ENCODE results near the gene PURA. TPM values are rescaled to one million over a fixed set of nuclear protein-coding genes. Genes with fewer than 3 reads are reported as not detected.

The PURA gene
- total RNA-seq, 5 donors from 2014 or later (not counting 1 experiment from before 2014, with no cell fraction given): 10.8 to 28.1 (median 25.3) TPM

DNA sequence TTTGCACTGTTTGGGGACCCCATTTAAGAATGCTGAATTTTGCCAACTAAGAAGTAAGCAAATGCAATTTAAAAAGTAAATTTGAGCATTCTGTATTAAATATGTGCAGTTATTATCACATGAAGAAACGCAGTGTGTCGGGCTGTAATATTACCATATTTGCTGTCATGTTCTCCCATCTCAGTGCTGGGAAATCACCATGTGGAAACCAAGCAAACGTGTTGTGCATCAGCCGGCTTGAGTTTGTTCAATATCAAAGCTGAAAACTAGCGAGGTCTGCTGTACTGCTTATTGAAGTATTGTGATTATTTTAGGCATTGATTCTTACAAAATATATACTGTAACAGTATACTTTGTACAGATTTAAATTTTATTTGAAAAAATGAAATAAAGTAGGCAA, 14.5 kb downstream of the PURA start:
- Mint-ChIP-seq H3K27ac (no peak overlapping the region), H3K4me1 (peaks cover 43 to 62% (median 50%) of the 10 kb centered on the region in 3 donors)
- POLR2A ChIA-PET: no interaction called here

GRCh38 chr5:140130949-140131733, 17.2 kb downstream of the PURA start:
- H3K4me1 Mint-ChIP-seq: peaks cover 52 to 62% (median 59%) of the 10 kb centered on the region in 3 donors
- ChIA-PET POLR2A (no interaction called here), CTCF (interaction anchor here (0.6 to 1.3 kb wide), 5 partner anchors 9 to 70 kb away, joined by 3 to 5 read pairs (median 4); no protein-coding TSS in a partner anchor)
- Histone ChIP-seq H3K4me1 (ENCODE audit: control insufficient read depth in 1 of 2, extremely low read depth in 1 of 2, insufficient read depth in 2 of 2, low read length in 2 of 2) (peaks cover 11 to 12% of the 10 kb centered on the region in 2 experiments), H3K9me3 (no peaks in the 10 kb centered on the region), H3K27ac (ENCODE audit: low read length) (no peak overlapping the region), H3K36me3 (ENCODE audit: control insufficient read depth in 2 of 2, extremely low read depth in 1 of 2, insufficient read depth in 1 of 2, low read length in 1 of 2) (no peaks in the 10 kb centered on the region), H3K4me3 (ENCODE audit: control insufficient read depth in 1 of 2, extremely low read depth in 1 of 2, low read length in 1 of 2) (no peak overlapping the region), H3K27me3 (replicated peaks in 1 of 2; ENCODE audit: control insufficient read depth in 2 of 2, extremely low read depth in 1 of 2, insufficient read depth in 2 of 2, low read length in 1 of 2) (no peaks in the 10 kb centered on the region)
- no peaks in the 10 kb centered on the region for H3K27me3 Mint-ChIP-seq
- no peaks in the 10 kb centered on the region for H3K9me3 Mint-ChIP-seq
- no peaks in the 10 kb centered on the region for H3K36me3 Mint-ChIP-seq
- peak in 1 of 4 experiments; percentile 43 for ATAC-seq (replicated peaks in 1 of 4)
- H3K27ac Mint-ChIP-seq: no peak overlapping the region
- 73% methylated on average over 5 of the region's 5 CpGs for WGBS (ENCODE audit: insufficient coverage)
- DNase-seq: no peak
- H3K4me3 Mint-ChIP-seq: no peak overlapping the region

More for the DNA sequence above, 14.5 kb downstream of the PURA start:
- WGBS (ENCODE audit: insufficient coverage): no CpG with 5 or more reads among the region's 5 CpGs
- Histone ChIP-seq H3K4me3 (ENCODE audit: control insufficient read depth in 1 of 2, extremely low read depth in 1 of 2, low read length in 1 of 2) (no peak overlapping the region), H3K9me3 (no peaks in the 10 kb centered on the region), H3K27me3 (replicated peaks in 1 of 2; ENCODE audit: control insufficient read depth in 2 of 2, extremely low read depth in 1 of 2, insufficient read depth in 2 of 2, low read length in 1 of 2) (no peaks in the 10 kb centered on the region), H3K27ac (ENCODE audit: low read length) (no peak overlapping the region), H3K36me3 (ENCODE audit: control insufficient read depth in 2 of 2, extremely low read depth in 1 of 2, insufficient read depth in 1 of 2, low read length in 1 of 2) (no peaks in the 10 kb centered on the region), H3K4me1 (ENCODE audit: control insufficient read depth in 1 of 2, extremely low read depth in 1 of 2, insufficient read depth in 2 of 2, low read length in 2 of 2) (peaks cover 11 to 12% of the 10 kb centered on the region in 2 experiments)
- ATAC-seq (replicated peaks in 1 of 4) (no peak), DNase-seq (no peak)
- Mint-ChIP-seq H3K4me3 (no peak overlapping the region), H3K36me3 (no peaks in the 10 kb centered on the region), H3K9me3 (no peaks in the 10 kb centered on the region), H3K27me3 (no peaks in the 10 kb centered on the region)
- CTCF ChIA-PET: no interaction called here

DNA sequence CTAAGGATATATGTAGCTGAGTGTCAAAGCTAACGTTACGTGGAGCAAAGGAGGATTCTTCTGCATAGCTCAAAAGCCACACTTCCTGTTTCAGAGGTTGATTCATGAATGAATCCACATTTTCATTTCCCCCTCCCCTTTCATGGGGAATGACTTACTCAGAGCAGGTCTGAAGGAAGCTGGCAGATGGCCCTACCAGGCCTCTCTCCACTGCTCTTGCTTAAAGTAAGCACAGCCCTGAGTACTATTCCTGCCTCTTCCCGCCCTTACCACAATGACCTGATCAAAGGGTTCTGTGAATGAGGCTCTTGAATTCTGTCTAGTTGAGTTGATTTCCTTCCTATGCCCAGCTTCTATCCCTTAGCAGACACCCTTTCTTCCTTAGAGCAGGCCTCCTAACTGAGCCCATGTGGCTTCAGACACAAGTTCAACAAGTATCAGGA, 18.1 kb downstream of the PURA start:
- ChIA-PET POLR2A (no interaction called here), CTCF (interaction anchor here (0.6 to 1.7 kb wide), 6 partner anchors 10 to 70 kb away, joined by 3 to 5 read pairs (median 4); no protein-coding TSS in a partner anchor)
- H3K9me3 Mint-ChIP-seq: no peaks in the 10 kb centered on the region
- H3K36me3 Mint-ChIP-seq: no peaks in the 10 kb centered on the region
- no CpG with 5 or more reads among the region's 3 CpGs for WGBS (ENCODE audit: insufficient coverage)
- Histone ChIP-seq H3K27ac (ENCODE audit: low read length) (no peak overlapping the region), H3K36me3 (ENCODE audit: control insufficient read depth in 2 of 2, extremely low read depth in 1 of 2, insufficient read depth in 1 of 2, low read length in 1 of 2) (no peaks in the 10 kb centered on the region), H3K4me1 (ENCODE audit: control insufficient read depth in 1 of 2, extremely low read depth in 1 of 2, insufficient read depth in 2 of 2, low read length in 2 of 2) (peaks cover 11 to 12% of the 10 kb centered on the region in 2 experiments), H3K4me3 (ENCODE audit: control insufficient read depth in 1 of 2, extremely low read depth in 1 of 2, low read length in 1 of 2) (no peak overlapping the region), H3K9me3 (no peaks in the 10 kb centered on the region), H3K27me3 (replicated peaks in 1 of 2; ENCODE audit: control insufficient read depth in 2 of 2, extremely low read depth in 1 of 2, insufficient read depth in 2 of 2, low read length in 1 of 2) (no peaks in the 10 kb centered on the region)
- peak overlapping the region in 1 of 3 donors; percentile 36 for H3K4me3 Mint-ChIP-seq
- H3K27me3 Mint-ChIP-seq: no peaks in the 10 kb centered on the region
- ATAC-seq (replicated peaks in 1 of 4): peak; percentile 34 to 77 (median 66)
- peak overlapping the region in 1 of 2 donors; percentile 1 for H3K27ac Mint-ChIP-seq
- H3K4me1 Mint-ChIP-seq: peaks cover 51 to 57% (median 56%) of the 10 kb centered on the region in 3 donors
- no peak for DNase-seq

DNA sequence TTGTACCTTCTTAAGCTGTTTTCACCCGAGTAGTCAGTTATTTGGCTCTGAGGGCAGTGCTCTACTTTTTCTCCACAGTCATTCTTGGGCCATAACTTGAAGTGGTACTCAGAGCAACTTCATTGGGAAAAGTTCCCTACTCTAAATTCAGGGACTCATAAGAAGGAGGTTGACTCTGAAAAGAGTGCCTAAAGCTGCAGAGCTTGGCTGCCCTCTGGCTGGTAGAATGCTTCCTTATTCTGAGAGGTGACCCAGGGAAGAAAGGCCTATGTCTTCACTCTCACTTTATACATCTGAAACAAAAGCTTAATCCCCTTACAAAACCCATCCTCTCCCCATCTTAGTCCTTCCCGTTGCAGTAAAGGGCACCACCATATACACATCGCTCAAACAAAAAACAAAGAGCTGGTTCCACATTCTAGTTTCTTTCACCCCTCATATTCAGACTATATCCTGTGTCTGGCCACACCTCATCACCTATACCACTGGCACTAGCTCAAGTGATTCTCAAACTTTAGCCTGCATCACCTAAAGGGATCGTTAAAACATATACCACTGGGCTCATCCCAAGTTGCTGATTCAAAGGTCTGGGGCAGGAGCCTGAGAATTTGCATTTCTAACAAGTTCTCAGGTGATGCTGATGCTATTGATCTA, 19.7 kb downstream of the PURA start:
- H3K27me3 Mint-ChIP-seq: no peaks in the 10 kb centered on the region
- ATAC-seq (replicated peaks in 1 of 4): no peak
- no peaks in the 10 kb centered on the region for H3K36me3 ChIP-seq (ENCODE audit: control insufficient read depth in 2 of 2, extremely low read depth in 1 of 2, insufficient read depth in 1 of 2, low read length in 1 of 2)
- ChIA-PET CTCF (interaction anchor here (0.6 to 1.7 kb wide), 8 partner anchors 9 to 61 kb away, joined by 3 to 12 read pairs (median 3); partner anchors contain the start of gene PURA (in 1 of the 2)), POLR2A (interaction anchor here in 1 of 2 donors (0.6 kb wide), 1 partner anchor 52 kb away, joined by 3 read pairs; no protein-coding TSS in a partner anchor)
- H3K9me3 Mint-ChIP-seq: no peaks in the 10 kb centered on the region
- peaks cover 52 to 53% (median 53%) of the 10 kb centered on the region in 3 donors for H3K4me1 Mint-ChIP-seq
- H3K27ac ChIP-seq (ENCODE audit: low read length): no peak overlapping the region
- no peak overlapping the region for H3K27ac Mint-ChIP-seq
- 86% methylated on average over 3 of the region's 4 CpGs for WGBS (ENCODE audit: insufficient coverage)
- no peaks in the 10 kb centered on the region for H3K36me3 Mint-ChIP-seq
- no peaks in the 10 kb centered on the region for H3K9me3 ChIP-seq
- no peak for DNase-seq
- H3K4me3 ChIP-seq (ENCODE audit: control insufficient read depth in 1 of 2, extremely low read depth in 1 of 2, low read length in 1 of 2): no peak overlapping the region
- H3K4me1 ChIP-seq (ENCODE audit: control insufficient read depth in 1 of 2, extremely low read depth in 1 of 2, insufficient read depth in 2 of 2, low read length in 2 of 2): peaks cover 11 to 12% of the 10 kb centered on the region in 2 experiments
- no peaks in the 10 kb centered on the region for H3K27me3 ChIP-seq (replicated peaks in 1 of 2; ENCODE audit: control insufficient read depth in 2 of 2, extremely low read depth in 1 of 2, insufficient read depth in 2 of 2, low read length in 1 of 2)
- no peak overlapping the region for H3K4me3 Mint-ChIP-seq

- H3K4me3 ChIP-seq (ENCODE audit: control insufficient read depth in 1 of 2, extremely low read depth in 1 of 2, low read length in 1 of 2): no peak overlapping the region
- Mint-ChIP-seq H3K4me1 (peaks cover 52 to 53% (median 53%) of the 10 kb centered on the region in 3 donors), H3K36me3 (no peaks in the 10 kb centered on the region), H3K4me3 (no peak overlapping the region), H3K27ac (no peak overlapping the region), H3K27me3 (no peaks in the 10 kb centered on the region), H3K9me3 (no peaks in the 10 kb centered on the region)
- DNase-seq: no peak
- POLR2A ChIA-PET: no interaction called here
- ATAC-seq (replicated peaks in 1 of 4): no peak
- WGBS (ENCODE audit: insufficient coverage): 86% methylated on average over 2 of the region's 2 CpGs
- no peaks in the 10 kb centered on the region for H3K27me3 ChIP-seq (replicated peaks in 1 of 2; ENCODE audit: control insufficient read depth in 2 of 2, extremely low read depth in 1 of 2, insufficient read depth in 2 of 2, low read length in 1 of 2)
- no peaks in the 10 kb centered on the region for H3K36me3 ChIP-seq (ENCODE audit: control insufficient read depth in 2 of 2, extremely low read depth in 1 of 2, insufficient read depth in 1 of 2, low read length in 1 of 2)
- CTCF ChIA-PET: interaction anchor here (0.5 to 1.6 kb wide), 6 partner anchors 9 to 62 kb away, joined by 3 to 12 read pairs (median 3); partner anchors contain the start of gene PURA (in 1 of the 2)
- peaks cover 11 to 12% of the 10 kb centered on the region in 2 experiments for H3K4me1 ChIP-seq (ENCODE audit: control insufficient read depth in 1 of 2, extremely low read depth in 1 of 2, insufficient read depth in 2 of 2, low read length in 2 of 2)
- H3K9me3 ChIP-seq: no peaks in the 10 kb centered on the region
- H3K27ac ChIP-seq (ENCODE audit: low read length): no peak overlapping the region
Measured at GRCh38 chr5:140134277-140134935, 20.5 kb downstream of the PURA start.

DNA sequence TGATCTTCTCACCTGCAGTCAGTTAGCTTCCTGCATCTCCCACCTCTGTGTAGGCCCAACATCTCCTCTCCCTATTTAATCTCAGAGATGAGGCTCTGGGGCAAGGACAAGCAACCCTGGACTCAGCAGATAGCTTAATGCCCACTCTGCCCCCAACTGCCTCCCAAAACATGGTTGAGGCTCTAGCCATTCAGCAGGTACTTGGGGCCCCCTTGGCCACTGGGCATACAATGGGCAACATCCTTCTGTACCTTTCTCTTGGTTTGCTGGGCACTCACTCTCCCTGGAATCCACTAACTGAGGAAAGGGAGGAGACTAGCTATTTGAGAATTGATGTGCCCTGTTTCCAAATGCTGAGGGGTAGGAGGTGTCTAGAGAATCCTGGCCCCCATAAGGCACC, 21.2 kb downstream of the PURA start:
- Mint-ChIP-seq H3K36me3 (no peaks in the 10 kb centered on the region), H3K4me1 (peaks cover 48 to 53% (median 52%) of the 10 kb centered on the region in 3 donors), H3K27me3 (no peaks in the 10 kb centered on the region), H3K9me3 (no peaks in the 10 kb centered on the region), H3K4me3 (no peak overlapping the region), H3K27ac (no peak overlapping the region)
- ChIA-PET CTCF (interaction anchor here (0.5 to 1.5 kb wide), 2 partner anchors 9 to 43 kb away, joined by 4 to 6 read pairs; no protein-coding TSS in a partner anchor), POLR2A (no interaction called here)
- ATAC-seq (replicated peaks in 1 of 4): no peak
- H3K27ac ChIP-seq (ENCODE audit: low read length): no peak overlapping the region
- peaks cover 11 to 12% of the 10 kb centered on the region in 2 experiments for H3K4me1 ChIP-seq (ENCODE audit: control insufficient read depth in 1 of 2, extremely low read depth in 1 of 2, insufficient read depth in 2 of 2, low read length in 2 of 2)
- H3K4me3 ChIP-seq (ENCODE audit: control insufficient read depth in 1 of 2, extremely low read depth in 1 of 2, low read length in 1 of 2): no peak overlapping the region
- no peaks in the 10 kb centered on the region for H3K9me3 ChIP-seq
- no peaks in the 10 kb centered on the region for H3K27me3 ChIP-seq (replicated peaks in 1 of 2; ENCODE audit: control insufficient read depth in 2 of 2, extremely low read depth in 1 of 2, insufficient read depth in 2 of 2, low read length in 1 of 2)
- no peaks in the 10 kb centered on the region for H3K36me3 ChIP-seq (ENCODE audit: control insufficient read depth in 2 of 2, extremely low read depth in 1 of 2, insufficient read depth in 1 of 2, low read length in 1 of 2)
- DNase-seq: no peak

Measured in T-cell (primary cell).